ENCODE results near the gene TMEM51.

DNA sequence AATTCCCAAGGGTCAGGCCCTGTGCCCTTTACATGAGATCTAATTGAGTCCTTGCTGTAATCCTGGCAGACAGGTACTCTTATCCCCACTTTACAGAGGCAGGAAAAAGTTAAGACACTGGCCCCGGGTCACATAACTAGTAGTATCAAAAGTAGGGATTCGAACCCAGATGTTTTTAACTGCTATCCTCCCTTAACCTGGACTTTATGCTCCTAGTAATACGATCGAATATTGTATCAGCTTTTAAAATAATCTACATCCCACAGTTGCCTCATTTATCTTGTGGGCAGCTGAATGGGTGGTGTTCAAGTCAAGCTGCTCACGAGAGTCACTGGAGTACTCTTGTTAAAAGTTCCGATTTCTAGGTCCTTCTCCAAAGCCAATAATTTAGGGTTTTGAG is 25.5 kb upstream of the TMEM51 start:
- TF ChIP-seq, protein P1, sequence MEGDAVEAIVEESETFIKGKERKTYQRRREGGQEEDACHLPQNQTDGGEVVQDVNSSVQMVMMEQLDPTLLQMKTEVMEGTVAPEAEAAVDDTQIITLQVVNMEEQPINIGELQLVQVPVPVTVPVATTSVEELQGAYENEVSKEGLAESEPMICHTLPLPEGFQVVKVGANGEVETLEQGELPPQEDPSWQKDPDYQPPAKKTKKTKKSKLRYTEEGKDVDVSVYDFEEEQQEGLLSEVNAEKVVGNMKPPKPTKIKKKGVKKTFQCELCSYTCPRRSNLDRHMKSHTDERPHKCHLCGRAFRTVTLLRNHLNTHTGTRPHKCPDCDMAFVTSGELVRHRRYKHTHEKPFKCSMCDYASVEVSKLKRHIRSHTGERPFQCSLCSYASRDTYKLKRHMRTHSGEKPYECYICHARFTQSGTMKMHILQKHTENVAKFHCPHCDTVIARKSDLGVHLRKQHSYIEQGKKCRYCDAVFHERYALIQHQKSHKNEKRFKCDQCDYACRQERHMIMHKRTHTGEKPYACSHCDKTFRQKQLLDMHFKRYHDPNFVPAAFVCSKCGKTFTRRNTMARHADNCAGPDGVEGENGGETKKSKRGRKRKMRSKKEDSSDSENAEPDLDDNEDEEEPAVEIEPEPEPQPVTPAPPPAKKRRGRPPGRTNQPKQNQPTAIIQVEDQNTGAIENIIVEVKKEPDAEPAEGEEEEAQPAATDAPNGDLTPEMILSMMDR (IDR thresholded peaks at IDR 0.05; ENCODE audit: insufficient read depth, low read length) = no peak
- no peak for TF ChIP-seq POLR2AphosphoS5 (IDR thresholded peaks at IDR 0.05; ENCODE audit: low read depth)
- no peak for TF ChIP-seq GABPA (IDR thresholded peaks at IDR 0.05; ENCODE audit: low read depth)
- TF ChIP-seq SPI1 (IDR thresholded peaks at IDR 0.05; ENCODE audit: borderline replicate concordance, low read depth) = no peak
